Uterus (tissue), 4 donors: ENCODE data around the gene EMP2. TPM values are rescaled to one million over a fixed set of nuclear protein-coding genes. Genes with fewer than 3 reads are reported as not detected.
A peak's percentile ranks its signal among the peaks of the same experiment; 100 is the strongest.

Source experiments
- DNase-seq, 2 donors: peaks; one replicate each; pipeline ENCODE4 v3.0.0-alpha.2; 2019 to 2020
- H3K27ac ChIP-seq, 2 donors: fragments of 200-600 bp; sonication (generic); 1 replicate in 1 of 2; 2 replicates in 1 of 2; pipeline ENCODE4 v1.5.1; 2016 to 2018
- H3K27me3 ChIP-seq, 2 donors: fragments of 200-600 bp; sonication (generic); one replicate each; pipeline ENCODE4 v1.5.1; 2018 to 2019; ENCODE audit warnings: control low read depth in 1 of 2
- H3K36me3 ChIP-seq, 2 donors: fragments of 200-600 bp; sonication (generic); one replicate each; pipeline ENCODE4 v1.5.1; 2019; ENCODE audit warnings: control low read depth in 1 of 2
- H3K4me1 ChIP-seq, 2 donors: fragments of 200-600 bp; sonication (generic); one replicate each; pipeline ENCODE4 v1.5.1; 2018 to 2019; ENCODE audit warnings: control low read depth in 1 of 2
- H3K4me3 ChIP-seq, 2 donors: fragments of 200-600 bp; sonication (generic); 1 replicate in 1 of 2; 2 replicates in 1 of 2; pipeline ENCODE4 v1.5.1; 2018 to 2019; ENCODE audit warnings: mild to moderate bottlenecking in 1 of 2
- H3K9me3 ChIP-seq, 2 donors: fragments of 200-600 bp; sonication (generic); one replicate each; pipeline ENCODE4 v1.5.1; 2019; ENCODE audit warnings: control low read depth in 1 of 2
- CTCF ChIP-seq, 4 experiments: fragments of 200-600 bp in 2 of 4; fragments of 450-650 bp in 2 of 4; sonication (generic) in 2 of 4; IDR thresholded peaks; one replicate each; pipeline ENCODE4 v1.5.1; 2016 to 2019; ENCODE audit warnings: antibody characterized with exemption in 4 of 4, mild to moderate bottlenecking in 2 of 4, moderate library complexity in 1 of 4
- POLR2A ChIP-seq, 2 donors: fragments of 450-650 bp; IDR thresholded peaks; one replicate each; pipeline ENCODE4 v1.6.1; 2016; ENCODE audit warnings: antibody characterized with exemption in 2 of 2, mild to moderate bottlenecking in 1 of 2, moderate library complexity in 1 of 2
- intact Hi-C: fragments of 100-400 bp; cut with DNase I; formaldehyde crosslinking; loops from one replicate; pipeline ENCODE4 v1.15.1; 2023; ENCODE audit warnings: low total_unique reads
- total RNA-seq, 4 donors: library from RNA; depleted of rRNA in 3 of 4; stranded (reverse); fragments of >200 nt in 3 of 4; gene quantifications; one replicate each; pipeline versions ENCODE4 v1.1.0 to v1.2.4, GENCODE V29; 2014 to 2023
- donor health status: DM: yes; HTN: yes; CAD: no.

The EMP2 gene
- total RNA-seq, 4 donors from 2014 or later, result 16.4 to 88.3 (median 32.1) TPM

GRCh38 chr16:10613785-10614485 lies 33.5 kb upstream of the EMP2 start:
- TF ChIP-seq CTCF (IDR thresholded peaks at IDR 0.05), result no peak
- TF ChIP-seq POLR2A (IDR thresholded peaks at IDR 0.05), result no peak
- Histone ChIP-seq H3K9me3 (no peaks in the 10 kb centered on the region), H3K27me3 (no peaks in the 10 kb centered on the region), H3K27ac (no peak overlapping the region), H3K36me3 (no peaks in the 10 kb centered on the region), H3K4me1 (no peaks in the 10 kb centered on the region), H3K4me3 (no peak overlapping the region)
- intact Hi-C loops, result no loop called here
- DNase-seq, result no peak

GRCh38 chr16:10612649-10613179 lies 32.3 kb upstream of the EMP2 start:
- H3K27ac ChIP-seq, result no peak overlapping the region
- TF ChIP-seq CTCF (IDR thresholded peaks at IDR 0.05) (no peak), POLR2A (IDR thresholded peaks at IDR 0.05) (no peak)
- intact Hi-C loops, result no loop called here
- H3K4me3 ChIP-seq, result no peak overlapping the region
- H3K4me1 ChIP-seq, result no peaks in the 10 kb centered on the region
- no peaks in the 10 kb centered on the region for H3K9me3 ChIP-seq
- DNase-seq, result no peak
- H3K36me3 ChIP-seq, result no peaks in the 10 kb centered on the region
- H3K27me3 ChIP-seq, result no peaks in the 10 kb centered on the region

GRCh38 chr16:10611825-10612342 lies 31.5 kb upstream of the EMP2 start:
- DNase-seq, result no peak
- H3K36me3 ChIP-seq, result no peaks in the 10 kb centered on the region
- intact Hi-C loops, result no loop called here
- H3K4me3 ChIP-seq, result no peak overlapping the region
- H3K27me3 ChIP-seq, result no peaks in the 10 kb centered on the region
- TF ChIP-seq POLR2A (IDR thresholded peaks at IDR 0.05), result no peak
- TF ChIP-seq CTCF (IDR thresholded peaks at IDR 0.05), result no peak
- no peak overlapping the region for H3K27ac ChIP-seq
- H3K4me1 ChIP-seq, result no peaks in the 10 kb centered on the region
- no peaks in the 10 kb centered on the region for H3K9me3 ChIP-seq

GRCh38 chr16:10610499-10611184 lies 30.2 kb upstream of the EMP2 start:
- Histone ChIP-seq H3K27ac (no peak overlapping the region), H3K4me3 (no peak overlapping the region), H3K36me3 (no peaks in the 10 kb centered on the region), H3K9me3 (no peaks in the 10 kb centered on the region), H3K4me1 (no peaks in the 10 kb centered on the region), H3K27me3 (no peaks in the 10 kb centered on the region)
- intact Hi-C loops, result no loop called here
- no peak for DNase-seq
- TF ChIP-seq POLR2A (IDR thresholded peaks at IDR 0.05) (no peak), CTCF (IDR thresholded peaks at IDR 0.05) (no peak)

- no peak overlapping the region for H3K27ac ChIP-seq
- intact Hi-C loops, result no loop called here
- no peaks in the 10 kb centered on the region for H3K4me1 ChIP-seq
- TF ChIP-seq POLR2A (IDR thresholded peaks at IDR 0.05) (no peak), CTCF (IDR thresholded peaks at IDR 0.05) (no peak)
- H3K4me3 ChIP-seq, result no peak overlapping the region
- H3K9me3 ChIP-seq, result no peaks in the 10 kb centered on the region
- H3K27me3 ChIP-seq, result no peaks in the 10 kb centered on the region
- H3K36me3 ChIP-seq, result no peaks in the 10 kb centered on the region
- peak in 1 of 2 donors; percentile 18 for DNase-seq
These were observed 29.0 kb upstream of the EMP2 start for GRCh38 chr16:10609402-10609774.
